IMR-90 (cell line): ENCODE measurements around the gene C15orf40. TPM values are rescaled to one million over a fixed set of nuclear protein-coding genes. Genes with fewer than 3 reads are reported as not detected.

Experiments
- ATAC-seq: fragments of 200-7000 bp; cut with Tn5 transposase; 2 replicates; pipeline ENCODE4 v1.9.1; 2020; ENCODE audit warnings: low read depth, mild to moderate bottlenecking, moderate library complexity
- Bru-seq: library from RNA; stranded (reverse); fragments of 400-500 nt; gene quantifications from one replicate; lab custom pipeline; 2021; lab: Mats Ljungman, UMichigan
- BruChase-seq, 2 experiments: library from RNA; stranded (reverse); fragments of 400-500 nt; gene quantifications; one replicate each; lab custom pipeline; 2021; lab: Mats Ljungman, UMichigan
- BruUV-seq: library from RNA; stranded (reverse); fragments of 400-500 nt; replicated peaks from 2 replicates; lab custom pipeline; 2021; lab: Mats Ljungman, UMichigan
- CTCF ChIA-PET: fragments of 300-600 bp; formaldehyde crosslinking; extraction: SDS; loops from one replicate; lab custom pipeline; 2021; ENCODE audit warnings: antibody characterized with exemption; lab: Yijun Ruan, JAX
- POLR2A ChIA-PET: fragments of 300-600 bp; sonication (Branson Sonifier 250); formaldehyde crosslinking; loops from one replicate; lab custom pipeline; 2022; ENCODE audit warnings: antibody characterized with exemption; ENCODE audit not compliant: unreplicated experiment; lab: Charles Lee
- DNase-seq: peaks from one replicate; pipeline ENCODE4 v3.0.0; 2013
- H2AFZ ChIP-seq: replicated peaks from 2 replicates; pipeline ENCODE3; 2013; ENCODE audit warnings: low read length, mild to moderate bottlenecking; ENCODE audit not compliant: poor library complexity
- H2AK5ac ChIP-seq: 2 replicates; pipeline ENCODE4 v1.6.1; 2013; ENCODE audit warnings: low read depth, low read length, inconsistent platforms
- H2AK9ac ChIP-seq: replicated peaks from 2 replicates; pipeline ENCODE3; 2013; ENCODE audit warnings: mild to moderate bottlenecking, low read depth, low read length, moderate library complexity; ENCODE audit not compliant: poor library complexity
- H2BK120ac ChIP-seq: 2 replicates; pipeline ENCODE4 v1.6.1; 2013; ENCODE audit warnings: low read depth, low read length, inconsistent platforms
- H2BK15ac ChIP-seq: 3 replicates; pipeline ENCODE4 v1.6.1; 2013; ENCODE audit warnings: low read depth, low read length, inconsistent platforms
- H2BK20ac ChIP-seq: 2 replicates; pipeline ENCODE4 v1.6.1; 2013; ENCODE audit warnings: low read depth, mild to moderate bottlenecking, inconsistent platforms, low read length, moderate library complexity
- H2BK5ac ChIP-seq: 2 replicates; pipeline ENCODE4 v1.6.1; 2013; ENCODE audit warnings: mild to moderate bottlenecking, low read depth, low read length, inconsistent platforms; ENCODE audit not compliant: poor library complexity, severe bottlenecking
- H3K14ac ChIP-seq: replicated peaks from 2 replicates; pipeline ENCODE4 v1.6.1; 2013; ENCODE audit warnings: low read depth, low read length, inconsistent platforms
- H3K18ac ChIP-seq: 2 replicates; pipeline ENCODE4 v1.6.1; 2013; ENCODE audit warnings: low read depth, low read length, control low read depth
- H3K23ac ChIP-seq: 2 replicates; pipeline ENCODE4 v1.6.1; 2013; ENCODE audit warnings: low read depth, low read length, inconsistent platforms
- H3K27ac ChIP-seq: 2 replicates; pipeline ENCODE4 v1.5.1; 2013; ENCODE audit warnings: mild to moderate bottlenecking, control low read depth, low read length; ENCODE audit not compliant: insufficient read depth
- H3K27me3 ChIP-seq: 2 replicates; pipeline ENCODE4 v1.6.1; 2013; ENCODE audit warnings: low read length; ENCODE audit not compliant: control insufficient read depth, insufficient read depth
- H3K36me3 ChIP-seq: 2 replicates; pipeline ENCODE4 v1.6.1; 2013; ENCODE audit warnings: low read length, mixed read lengths; ENCODE audit not compliant: control insufficient read depth, insufficient read depth
- H3K4ac ChIP-seq: 2 replicates; pipeline ENCODE4 v1.6.1; 2013; ENCODE audit warnings: low read depth, low read length, inconsistent platforms
- H3K4me1 ChIP-seq: 2 replicates; pipeline ENCODE4 v1.6.1; 2013; ENCODE audit warnings: low read length, mixed read lengths; ENCODE audit not compliant: control insufficient read depth, insufficient read depth
- H3K4me2 ChIP-seq: 2 replicates; pipeline ENCODE4 v1.6.1; 2013; ENCODE audit warnings: low read depth, mild to moderate bottlenecking, control low read depth, low read length, moderate library complexity
- H3K4me3 ChIP-seq: 2 replicates; pipeline ENCODE4 v1.5.1; 2013; ENCODE audit warnings: low read depth, mild to moderate bottlenecking, control low read depth, low read length, moderate library complexity; ENCODE audit not compliant: insufficient read depth
- H3K56ac ChIP-seq: 2 replicates; pipeline ENCODE4 v1.6.1; 2013; ENCODE audit warnings: low read length, inconsistent platforms; ENCODE audit not compliant: insufficient read depth; ENCODE audit errors: extremely low read depth
- H3K79me1 ChIP-seq, 2 experiments: 2 replicates each; pipeline ENCODE4 v1.6.1; 2013; ENCODE audit warnings: low read length in 2 of 2, inconsistent platforms in 1 of 2, low read depth in 1 of 2
- H3K9ac ChIP-seq: 2 replicates; pipeline ENCODE4 v1.6.1; 2013; ENCODE audit warnings: low read depth, low read length, control low read depth
- H3K9me1 ChIP-seq: 2 replicates; pipeline ENCODE4 v1.6.1; 2013; ENCODE audit warnings: low read length, inconsistent platforms; ENCODE audit not compliant: insufficient read depth
- H3K9me3 ChIP-seq: 2 replicates; pipeline ENCODE4 v1.6.1; 2013; ENCODE audit warnings: low read length; ENCODE audit not compliant: control insufficient read depth, insufficient read depth
- H4K20me1 ChIP-seq: 2 replicates; pipeline ENCODE4 v1.6.1; 2013; ENCODE audit warnings: low read length, inconsistent platforms; ENCODE audit not compliant: insufficient read depth
- H4K5ac ChIP-seq: 2 replicates; pipeline ENCODE4 v1.6.1; 2013; ENCODE audit warnings: mild to moderate bottlenecking, low read depth, low read length, control low read depth
- H4K8ac ChIP-seq, 2 experiments: 2 replicates each; pipeline ENCODE4 v1.6.1; 2013; ENCODE audit warnings: low read depth in 2 of 2, low read length in 2 of 2, control low read depth in 1 of 2, inconsistent platforms in 1 of 2
- H4K91ac ChIP-seq: 2 replicates; pipeline ENCODE4 v1.6.1; 2013; ENCODE audit warnings: low read depth, low read length, inconsistent platforms; ENCODE audit not compliant: insufficient read depth
- CHD1 ChIP-seq: IDR thresholded peaks from 2 replicates; pipeline ENCODE4 v1.6.1; 2012; ENCODE audit warnings: low read depth, low read length, improper control_type of control experiment
- ELK1 ChIP-seq: fragments of 150-350 bp; IDR thresholded peaks from 2 replicates; pipeline ENCODE4 v1.6.1; 2016; ENCODE audit warnings: low read depth, mild to moderate bottlenecking, low read length, moderate library complexity, borderline replicate concordance
- FOS ChIP-seq: fragments of 150-350 bp; IDR thresholded peaks from 2 replicates; pipeline ENCODE4 v1.6.1; 2016; ENCODE audit warnings: low read depth, low read length
- MAFK ChIP-seq: IDR thresholded peaks from 2 replicates; pipeline ENCODE4 v1.6.1; 2012; ENCODE audit warnings: low read depth, low read length, improper control_type of control experiment
- MXI1 ChIP-seq: IDR thresholded peaks from 2 replicates; pipeline ENCODE4 v1.6.1; 2012; ENCODE audit warnings: low read depth, mild to moderate bottlenecking, low read length, moderate library complexity, borderline replicate concordance
- RAD21 ChIP-seq: IDR thresholded peaks from 2 replicates; pipeline ENCODE4 v1.6.1; 2012; ENCODE audit warnings: low read length, improper control_type of control experiment
- RCOR1 ChIP-seq: IDR thresholded peaks from 2 replicates; pipeline ENCODE4 v1.6.1; 2012; ENCODE audit warnings: mild to moderate bottlenecking, low read length, improper control_type of control experiment; ENCODE audit not compliant: insufficient replicate concordance
- USF2 ChIP-seq: fragments of 150-350 bp; IDR thresholded peaks from 2 replicates; pipeline ENCODE4 v1.6.1; 2017; ENCODE audit warnings: mild to moderate bottlenecking, antibody characterized with exemption, low read length, low read depth
- WGBS, 2 experiments: methylation state at CpG; one replicate each; pipeline versions ENCODE4 v1.1.5 to v1.1.7; 2013; ENCODE audit warnings: missing lambda C conversion rate in 2 of 2; ENCODE audit not compliant: insufficient read length in 1 of 2; ENCODE audit errors: extremely low coverage in 2 of 2; 5-methylcytosine and 5-hydroxymethylcytosine counted together
- dilution Hi-C: fragments of 300-500 bp; cut with HindIII; formaldehyde crosslinking; loops from one replicate; pipeline ENCODE4 v1.14.3; 2018; ENCODE audit warnings: low sequenced_read_pairs; ENCODE audit not compliant: unreplicated experiment
- in situ Hi-C: fragments of 300-500 bp; cut with MboI; formaldehyde crosslinking; loops from 3 replicates; pipeline ENCODE4 v1.14.3; 2019; ENCODE audit warnings: low sequenced_read_pairs, inconsistent platforms, mixed read lengths
- intact Hi-C: fragments of 100-400 bp; cut with micrococcal nuclease; formaldehyde crosslinking; loops from 2 replicates; pipeline ENCODE4 v1.10.0; 2022
- long read RNA-seq: library from polyadenylated mRNA; unstranded; transcript quantifications from one replicate; pipeline ENCODE4 v2.0.0, GENCODE V29; 2021; ENCODE audit not compliant: unreplicated experiment
- polyA plus RNA-seq, 3 experiments: library from polyadenylated mRNA; depleted of rRNA; stranded (reverse); fragments of >200 nt; gene quantifications; 2 replicates each; pipeline ENCODE4 v1.2.3, GENCODE V29; 2012; ENCODE audit warnings: low replicate concordance in 1 of 3
- total RNA-seq: library from RNA; depleted of rRNA; stranded (reverse); fragments of >200 nt; gene quantifications from 2 replicates; pipeline ENCODE4 v1.2.3, GENCODE V29; 2012; rRNA removed
- TF ChIP-seq, protein P1 (sequence below): conservative IDR thresholded peaks from 2 replicates; pipeline ENCODE4 v1.5.1; 2012; ENCODE audit warnings: mild to moderate bottlenecking, low read depth, low read length, improper control_type of control experiment

Gene C15orf40
- total RNA-seq (4.4 and 7.0 TPM in 2 replicates), polyA plus RNA-seq (2012; rRNA removed) (10.7 and 12.3 TPM in 2 replicates), Bru-seq, nascent RNA (percentile 59 among the genes with signal in this experiment), BruChase-seq, experiment 1, labeled RNA remaining after a 6-hour chase (percentile 81 among the genes with signal in this experiment), BruChase-seq, experiment 2, labeled RNA remaining after a 2-hour chase (percentile 73 among the genes with signal in this experiment)
- 8.1 and 12.8 TPM in 2 replicates for polyA plus RNA-seq (2012; cell fraction: cytosol; rRNA removed)
- polyA plus RNA-seq (2012; cell fraction: nucleus; rRNA removed; ENCODE audit: low replicate concordance) = 6.0 and 8.1 TPM in 2 replicates
- long read RNA-seq, full-length matches to known transcripts = 5 of 15 reads
- long read RNA-seq, partial matches to known transcripts = 1 of 15 reads
- long read RNA-seq, other reads (novel, unspliced or antisense) = 9 of 15 reads

- CTCF ChIA-PET = interaction anchor here (0.5 to 1.5 kb wide), 13 partner anchors 9 to 468 kb away, joined by 3 to 6 read pairs (median 3); no protein-coding TSS in a partner anchor
- Histone ChIP-seq H2AK9ac (peak within 1 kb of the TSS; percentile 87), H3K18ac (peak within 1 kb of the TSS; percentile 87), H4K20me1 (no peaks in the 10 kb centered on the region), H4K8ac (peak within 1 kb of the TSS; percentile 96 to 97), H2BK120ac (peak within 1 kb of the TSS; percentile 61), H3K4me3 (peak within 1 kb of the TSS; percentile 90), H4K91ac (peak within 1 kb of the TSS; percentile 92), H2BK20ac (0 out of 2 replicates have a peak within 1 kb of the TSS, but pooled peaks have one; percentile 14), H3K9ac (peak within 1 kb of the TSS; percentile 84), H4K5ac (peak within 1 kb of the TSS; percentile 95), H3K27ac (peak within 1 kb of the TSS; percentile 75), H3K4ac (peak within 1 kb of the TSS; percentile 82), H2AFZ (peak within 1 kb of the TSS; percentile 96), H3K4me2 (peak within 1 kb of the TSS; percentile 92), H3K4me1 (peaks cover 10% of the 10 kb centered on the region), H3K79me1 (peaks cover 12 to 44% of the 10 kb centered on the region in 2 experiments; a peak in 3 of 4 replicates), H3K56ac (peak within 1 kb of the TSS; percentile 68), H3K9me1 (peaks cover 9% of the 10 kb centered on the region; the same call in 1 of the 2 replicates), H2AK5ac (peak within 1 kb of the TSS; percentile 97), H3K27me3 (no peaks in the 10 kb centered on the region), H2BK15ac (peak within 1 kb of the TSS; percentile 42; the same call in 2 of the 3 replicates), H3K36me3 (peaks cover 9% of the 10 kb centered on the region), H3K14ac (peak within 1 kb of the TSS; percentile 80), H3K9me3 (no peaks in the 10 kb centered on the region), H2BK5ac (peak within 1 kb of the TSS; percentile 51), H3K23ac (peak within 1 kb of the TSS; percentile 50)
- dilution Hi-C loops = no loop called here
- in situ Hi-C loops = no loop called here
- POLR2A ChIA-PET = interaction anchor here (0.5 kb wide), 1 partner anchor 55 kb away, joined by 4 read pairs; no protein-coding TSS in a partner anchor
- peak; percentile 92 for ATAC-seq
- DNase-seq = peak; percentile 90
- WGBS, 2 experiments = 3% methylated on average over 37 of the region's 64 CpGs; no CpG with 5 or more reads in 1 of the 2 experiments
- no TSS peak for BruUV-seq
- intact Hi-C loops = loop anchor here (1.0 to 10.0 kb wide), 5 partner anchors 101 to 546 kb away; partner anchors contain the start of gene BNC1
- TF ChIP-seq USF2 (0 out of 2 replicates have a peak, but pooled peaks have one; percentile 19), ELK1 (no peak), RAD21 (peak; percentile 48), CHD1 (no peak), MXI1 (peak; percentile 82), FOS (no peak), MAFK (no peak), RCOR1 (no peak)
- TF ChIP-seq, protein P1, sequence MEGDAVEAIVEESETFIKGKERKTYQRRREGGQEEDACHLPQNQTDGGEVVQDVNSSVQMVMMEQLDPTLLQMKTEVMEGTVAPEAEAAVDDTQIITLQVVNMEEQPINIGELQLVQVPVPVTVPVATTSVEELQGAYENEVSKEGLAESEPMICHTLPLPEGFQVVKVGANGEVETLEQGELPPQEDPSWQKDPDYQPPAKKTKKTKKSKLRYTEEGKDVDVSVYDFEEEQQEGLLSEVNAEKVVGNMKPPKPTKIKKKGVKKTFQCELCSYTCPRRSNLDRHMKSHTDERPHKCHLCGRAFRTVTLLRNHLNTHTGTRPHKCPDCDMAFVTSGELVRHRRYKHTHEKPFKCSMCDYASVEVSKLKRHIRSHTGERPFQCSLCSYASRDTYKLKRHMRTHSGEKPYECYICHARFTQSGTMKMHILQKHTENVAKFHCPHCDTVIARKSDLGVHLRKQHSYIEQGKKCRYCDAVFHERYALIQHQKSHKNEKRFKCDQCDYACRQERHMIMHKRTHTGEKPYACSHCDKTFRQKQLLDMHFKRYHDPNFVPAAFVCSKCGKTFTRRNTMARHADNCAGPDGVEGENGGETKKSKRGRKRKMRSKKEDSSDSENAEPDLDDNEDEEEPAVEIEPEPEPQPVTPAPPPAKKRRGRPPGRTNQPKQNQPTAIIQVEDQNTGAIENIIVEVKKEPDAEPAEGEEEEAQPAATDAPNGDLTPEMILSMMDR = peak; percentile 74
Measured at GRCh38 chr15:83011271-83012075, at the start of gene C15orf40. TSS of gene C15orf40 (minus strand) at chr15:83011639. CDS start at chr15:83011607, 32 bp downstream.
